HL-60 (cell line): Measurements from ENCODE around the gene BARX1.

Experiments used
- POLR2AphosphoS5 ChIP-seq: IDR thresholded peaks from 2 replicates; pipeline ENCODE4 v1.6.1; 2012; ENCODE audit warnings: low read depth
- TF ChIP-seq, protein P1 (sequence below): IDR thresholded peaks from one replicate; pipeline ENCODE4 v1.5.1; 2011; ENCODE audit warnings: low read length, control low read depth, inconsistent platforms; ENCODE audit not compliant: insufficient read depth
- TF ChIP-seq, protein P2 (sequence below): IDR thresholded peaks from 2 replicates; pipeline ENCODE4 v1.6.1; 2012; ENCODE audit warnings: low read depth; ENCODE audit not compliant: insufficient replicate concordance

- TF ChIP-seq, protein P1, sequence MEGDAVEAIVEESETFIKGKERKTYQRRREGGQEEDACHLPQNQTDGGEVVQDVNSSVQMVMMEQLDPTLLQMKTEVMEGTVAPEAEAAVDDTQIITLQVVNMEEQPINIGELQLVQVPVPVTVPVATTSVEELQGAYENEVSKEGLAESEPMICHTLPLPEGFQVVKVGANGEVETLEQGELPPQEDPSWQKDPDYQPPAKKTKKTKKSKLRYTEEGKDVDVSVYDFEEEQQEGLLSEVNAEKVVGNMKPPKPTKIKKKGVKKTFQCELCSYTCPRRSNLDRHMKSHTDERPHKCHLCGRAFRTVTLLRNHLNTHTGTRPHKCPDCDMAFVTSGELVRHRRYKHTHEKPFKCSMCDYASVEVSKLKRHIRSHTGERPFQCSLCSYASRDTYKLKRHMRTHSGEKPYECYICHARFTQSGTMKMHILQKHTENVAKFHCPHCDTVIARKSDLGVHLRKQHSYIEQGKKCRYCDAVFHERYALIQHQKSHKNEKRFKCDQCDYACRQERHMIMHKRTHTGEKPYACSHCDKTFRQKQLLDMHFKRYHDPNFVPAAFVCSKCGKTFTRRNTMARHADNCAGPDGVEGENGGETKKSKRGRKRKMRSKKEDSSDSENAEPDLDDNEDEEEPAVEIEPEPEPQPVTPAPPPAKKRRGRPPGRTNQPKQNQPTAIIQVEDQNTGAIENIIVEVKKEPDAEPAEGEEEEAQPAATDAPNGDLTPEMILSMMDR: no peak
- TF ChIP-seq, protein P2, sequence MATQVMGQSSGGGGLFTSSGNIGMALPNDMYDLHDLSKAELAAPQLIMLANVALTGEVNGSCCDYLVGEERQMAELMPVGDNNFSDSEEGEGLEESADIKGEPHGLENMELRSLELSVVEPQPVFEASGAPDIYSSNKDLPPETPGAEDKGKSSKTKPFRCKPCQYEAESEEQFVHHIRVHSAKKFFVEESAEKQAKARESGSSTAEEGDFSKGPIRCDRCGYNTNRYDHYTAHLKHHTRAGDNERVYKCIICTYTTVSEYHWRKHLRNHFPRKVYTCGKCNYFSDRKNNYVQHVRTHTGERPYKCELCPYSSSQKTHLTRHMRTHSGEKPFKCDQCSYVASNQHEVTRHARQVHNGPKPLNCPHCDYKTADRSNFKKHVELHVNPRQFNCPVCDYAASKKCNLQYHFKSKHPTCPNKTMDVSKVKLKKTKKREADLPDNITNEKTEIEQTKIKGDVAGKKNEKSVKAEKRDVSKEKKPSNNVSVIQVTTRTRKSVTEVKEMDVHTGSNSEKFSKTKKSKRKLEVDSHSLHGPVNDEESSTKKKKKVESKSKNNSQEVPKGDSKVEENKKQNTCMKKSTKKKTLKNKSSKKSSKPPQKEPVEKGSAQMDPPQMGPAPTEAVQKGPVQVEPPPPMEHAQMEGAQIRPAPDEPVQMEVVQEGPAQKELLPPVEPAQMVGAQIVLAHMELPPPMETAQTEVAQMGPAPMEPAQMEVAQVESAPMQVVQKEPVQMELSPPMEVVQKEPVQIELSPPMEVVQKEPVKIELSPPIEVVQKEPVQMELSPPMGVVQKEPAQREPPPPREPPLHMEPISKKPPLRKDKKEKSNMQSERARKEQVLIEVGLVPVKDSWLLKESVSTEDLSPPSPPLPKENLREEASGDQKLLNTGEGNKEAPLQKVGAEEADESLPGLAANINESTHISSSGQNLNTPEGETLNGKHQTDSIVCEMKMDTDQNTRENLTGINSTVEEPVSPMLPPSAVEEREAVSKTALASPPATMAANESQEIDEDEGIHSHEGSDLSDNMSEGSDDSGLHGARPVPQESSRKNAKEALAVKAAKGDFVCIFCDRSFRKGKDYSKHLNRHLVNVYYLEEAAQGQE: no peak
- TF ChIP-seq POLR2AphosphoS5: no peak
These were observed 6.0 kb downstream of the BARX1 start for GRCh38 chr9:93949073-93949693.
